HCT116 (cell line): ENCODE measurements around the gene TERF2IP. TPM values are rescaled to one million over a fixed set of nuclear protein-coding genes. Genes with fewer than 3 reads are reported as not detected.

Experiments used
- ATAC-seq: fragments of 200-7000 bp; cut with Tn5 transposase; 2 replicates; pipeline ENCODE4 v1.9.1; 2020; ENCODE audit warnings: mild to moderate bottlenecking, moderate library complexity
- BruUV-seq: library from RNA; stranded (reverse); fragments of 400-500 nt; replicated peaks from 2 replicates; lab custom pipeline; 2021; lab: Mats Ljungman, UMichigan
- CTCF ChIA-PET: fragments of 300-600 bp; sonication (Branson Sonifier 250); formaldehyde crosslinking; loops from one replicate; lab custom pipeline; 2021; ENCODE audit warnings: antibody characterized with exemption; lab: Charles Lee
- POLR2A ChIA-PET: fragments of 300-600, 350-600 bp; sonication (Branson Sonifier 250); formaldehyde crosslinking; loops from one replicate; lab custom pipeline; 2021; ENCODE audit warnings: antibody characterized with exemption; lab: Charles Lee
- RAD21 ChIA-PET, 2 experiments: fragments of 300-600 bp; sonication (Branson Sonifier 250); formaldehyde crosslinking; loops; one replicate each; lab custom pipeline; 2023; ENCODE audit warnings: low total read pairs in 2 of 2; ENCODE audit not compliant: uncharacterized antibody in 2 of 2, unreplicated experiment in 2 of 2, low non-redundant PET in 1 of 2; lab: Charles Lee
- DNase-seq: peaks from one replicate; pipeline ENCODE4 v3.0.0-alpha.2; 2010; ENCODE audit warnings: low read depth, low spot score
- H2AFZ ChIP-seq: fragments of 200-600 bp; shearing (Covaris generic), sonication (generic); 2 replicates; pipeline ENCODE4 v1.6.1; 2017; ENCODE audit warnings: low read depth, mixed run types, mixed read lengths, antibody characterized with exemption, low read length; ENCODE audit not compliant: poor library complexity, severe bottlenecking
- H3K27ac ChIP-seq: 2 replicates; pipeline ENCODE4 v1.5.1; 2012; ENCODE audit warnings: low read depth, low read length
- H3K27me3 ChIP-seq: fragments of 200-600 bp; sonication (generic); 2 replicates; pipeline ENCODE4 v1.6.1; 2016; ENCODE audit warnings: mixed run types, low read length, mixed read lengths; ENCODE audit not compliant: insufficient read depth
- H3K36me3 ChIP-seq, 2 experiments: fragments of 200-500 bp in 1 of 2; fragments of 200-600 bp in 1 of 2; sonication (Bioruptor generic) in 1 of 2; sonication (generic) in 1 of 2; 2 replicates each; pipeline versions ENCODE4 v1.5.1 to v1.6.1; 2014 to 2016; ENCODE audit warnings: low read length in 2 of 2, inconsistent platforms in 1 of 2, mixed read lengths in 1 of 2, mixed run types in 1 of 2; ENCODE audit not compliant: insufficient read depth in 2 of 2, control insufficient read depth in 1 of 2
- H3K4me1 ChIP-seq, 2 experiments: fragments of 200-600 bp in 1 of 2; sonication (generic) in 1 of 2; 2 replicates each; pipeline versions ENCODE4 v1.5.1 to v1.6.1; 2012 to 2017; ENCODE audit warnings: low read length in 2 of 2, inconsistent platforms in 1 of 2, mild to moderate bottlenecking in 1 of 2, mixed read lengths in 1 of 2, mixed run types in 1 of 2, moderate library complexity in 1 of 2; ENCODE audit not compliant: insufficient read depth in 2 of 2, control insufficient read depth in 1 of 2
- H3K4me2 ChIP-seq: fragments of 200-600 bp; sonication (generic); 2 replicates; pipeline ENCODE4 v1.6.1; 2017; ENCODE audit warnings: mixed run types, low read length, mixed read lengths
- H3K4me3 ChIP-seq, 2 experiments: fragments of 200-600 bp in 1 of 2; sonication (generic) in 1 of 2; replicated peaks in 1 of 2; 2 replicates each; pipeline ENCODE4 v1.5.1; 2011 to 2016; ENCODE audit warnings: low read length in 2 of 2, control low read depth in 1 of 2, low read depth in 1 of 2, mild to moderate bottlenecking in 1 of 2, mixed read lengths in 1 of 2, mixed run types in 1 of 2
- H3K79me2 ChIP-seq: fragments of 200-600 bp; sonication (generic); 2 replicates; pipeline ENCODE4 v1.6.1; 2017; ENCODE audit warnings: mild to moderate bottlenecking, mixed run types, low read length, moderate library complexity, mixed read lengths; ENCODE audit not compliant: insufficient read depth
- H3K9ac ChIP-seq: fragments of 200-600 bp; sonication (generic); 2 replicates; pipeline ENCODE4 v1.6.1; 2016; ENCODE audit warnings: low read length, mixed read lengths
- H3K9me2 ChIP-seq: fragments of 200-600 bp; sonication (generic), shearing (Covaris generic); 2 replicates; pipeline ENCODE4 v1.6.1; 2017; ENCODE audit warnings: mixed run types, mild to moderate bottlenecking, moderate library complexity; ENCODE audit not compliant: insufficient read depth
- H3K9me3 ChIP-seq, 2 experiments: fragments of 200-500 bp in 1 of 2; fragments of 200-600 bp in 1 of 2; sonication (Bioruptor generic) in 1 of 2; sonication (generic) in 1 of 2; 2 replicates each; pipeline ENCODE4 v1.6.1; 2014 to 2017; ENCODE audit warnings: low read length in 2 of 2, mixed read lengths in 2 of 2, inconsistent platforms in 1 of 2, low read depth in 1 of 2, mild to moderate bottlenecking in 1 of 2, mixed run types in 1 of 2, moderate library complexity in 1 of 2; ENCODE audit not compliant: control insufficient read depth in 1 of 2, insufficient read depth in 1 of 2
- H4K20me1 ChIP-seq: fragments of 200-600 bp; sonication (generic), shearing (Covaris generic); 2 replicates; pipeline ENCODE4 v1.6.1; 2017; ENCODE audit warnings: mixed run types, mild to moderate bottlenecking, moderate library complexity; ENCODE audit not compliant: insufficient read depth
- CEBPB ChIP-seq: IDR thresholded peaks from 2 replicates; pipeline ENCODE4 v1.6.1; 2012; ENCODE audit warnings: low read depth
- CTCF ChIP-seq, 3 experiments: fragments of 200-600 bp in 1 of 3; sonication (generic) in 1 of 3; IDR thresholded peaks in 2 of 3; conservative IDR thresholded peaks in 1 of 3; 2 replicates each; pipeline ENCODE4 v1.5.1; 2012 to 2017; ENCODE audit warnings: low read depth in 2 of 3, low read length in 2 of 3, antibody characterized with exemption in 1 of 3, borderline replicate concordance in 1 of 3, control low read depth in 1 of 3, mild to moderate bottlenecking in 1 of 3, mixed read lengths in 1 of 3, mixed run types in 1 of 3, moderate library complexity in 1 of 3; ENCODE audit not compliant: insufficient read depth in 1 of 3
- EGR1 ChIP-seq: IDR thresholded peaks from 2 replicates; pipeline ENCODE4 v1.6.1; 2012; ENCODE audit warnings: low read depth
- EZH2phosphoT487 ChIP-seq: fragments of 200-600 bp; IDR thresholded peaks from 2 replicates; pipeline ENCODE4 v1.6.1; 2018; ENCODE audit warnings: antibody characterized with exemption, borderline replicate concordance
- FOSL1 ChIP-seq: IDR thresholded peaks from 2 replicates; pipeline ENCODE4 v1.6.1; 2012; ENCODE audit warnings: low read depth
- JUND ChIP-seq: IDR thresholded peaks from 2 replicates; pipeline ENCODE4 v1.6.1; 2012
- POLR2A ChIP-seq: IDR thresholded peaks from 2 replicates; pipeline ENCODE4 v1.7.0; 2011; ENCODE audit warnings: borderline replicate concordance; ENCODE audit not compliant: insufficient read depth, insufficient read length; ENCODE audit errors: extremely low read depth
- SIN3A ChIP-seq: IDR thresholded peaks from 2 replicates; pipeline ENCODE4 v1.6.1; 2012; ENCODE audit warnings: low read depth
- SP1 ChIP-seq: IDR thresholded peaks from 2 replicates; pipeline ENCODE4 v1.6.1; 2012; ENCODE audit warnings: low read depth
- TCF7L2 ChIP-seq: IDR thresholded peaks from 2 replicates; pipeline ENCODE4 v1.7.0; 2011; ENCODE audit warnings: borderline replicate concordance, inconsistent platforms; ENCODE audit not compliant: insufficient read depth, insufficient read length; ENCODE audit errors: extremely low read depth
- YY1 ChIP-seq: IDR thresholded peaks from 2 replicates; pipeline ENCODE4 v1.6.1; 2011; ENCODE audit warnings: low read length, low read depth, moderate library complexity, mild to moderate bottlenecking; ENCODE audit not compliant: insufficient replicate concordance; ENCODE audit errors: extremely low read depth
- ZBTB33 ChIP-seq: IDR thresholded peaks from 2 replicates; pipeline ENCODE4 v1.6.1; 2011; ENCODE audit warnings: mild to moderate bottlenecking, low read length, moderate library complexity; ENCODE audit not compliant: insufficient replicate concordance; ENCODE audit errors: extremely low read depth
- ZNF274 ChIP-seq: fragments of 200-500 bp; sonication (Bioruptor generic); IDR thresholded peaks from 2 replicates; pipeline ENCODE4 v1.6.1; 2014; ENCODE audit warnings: mild to moderate bottlenecking, low read depth, low read length, inconsistent platforms
- intact Hi-C: fragments of 100-400 bp; cut with micrococcal nuclease; formaldehyde crosslinking; loops from 2 replicates; pipeline ENCODE4 v1.10.0; 2022
- total RNA-seq: library from RNA; stranded (reverse); gene quantifications from one replicate; pipeline ENCODE4 v1.2.1, GENCODE V29; 2021; ENCODE audit not compliant: unreplicated experiment

Gene TERF2IP
- total RNA-seq, 1 experiment from 2014 or later = 36.4 TPM

GRCh38 chr16:75627851-75628250 is 19.7 kb upstream of the TERF2IP start (continued):
- TF ChIP-seq EGR1 (no peak), YY1 (no peak), JUND (no peak)

GRCh38 chr16:75628351-75628750 is 19.2 kb upstream of the TERF2IP start:
- DNase-seq (no peak), ATAC-seq (no peak)
- RAD21 ChIA-PET = no interaction called here
- no TSS peak for BruUV-seq
- H3K79me2 ChIP-seq = no peaks in the 10 kb centered on the region
- no peak overlapping the region for H3K4me2 ChIP-seq
- H3K27me3 ChIP-seq = no peaks in the 10 kb centered on the region
- peaks cover 0 to 5% of the 10 kb centered on the region in 2 experiments; a peak in 2 of 4 replicates for H3K4me1 ChIP-seq
- no peak overlapping the region for H3K4me3 ChIP-seq
- H4K20me1 ChIP-seq = 0 out of 2 replicates have a peak, but pooled peaks cover 5% of the 10 kb centered on the region
- POLR2A ChIA-PET = no interaction called here
- H3K36me3 ChIP-seq = peaks cover 41 to 69% of the 10 kb centered on the region in 2 experiments
- no peak overlapping the region for H3K27ac ChIP-seq
- TF ChIP-seq TCF7L2 (no peak), ZNF274 (no peak), CTCF (IDR thresholded peaks at IDR 0.05 in 2 of 3, conservative IDR thresholded peaks at IDR 0.05 in 1 of 3; ENCODE audit: borderline replicate concordance in 1 of 3, insufficient read depth in 1 of 3, low read depth in 2 of 3, low read length in 2 of 3) (no peak), SP1 (no peak), EZH2phosphoT487 (no peak), SIN3A (no peak), ZBTB33 (no peak), POLR2A (no peak), CEBPB (no peak), FOSL1 (no peak)
- H2AFZ ChIP-seq = no peak overlapping the region
- CTCF ChIA-PET = no interaction called here
- no peaks in the 10 kb centered on the region for H3K9me2 ChIP-seq
- H3K9me3 ChIP-seq = no peaks in the 10 kb centered on the region
- intact Hi-C loops = no loop called here
- no peak overlapping the region for H3K9ac ChIP-seq
